Endothelial cell of umbilical vein (primary cell): ENCODE results near the gene ENGASE.

Experiments used
- MYC ChIP-seq: IDR thresholded peaks from one replicate; pipeline ENCODE4 v1.6.1; 2011; ENCODE audit warnings: mild to moderate bottlenecking, low read depth, low read length
- POLR2A ChIP-seq: IDR thresholded peaks from 2 replicates; pipeline ENCODE4 v1.6.1; 2012; ENCODE audit warnings: low read depth, mild to moderate bottlenecking, control low read depth, low read length
- TF ChIP-seq, protein P1 (sequence below), 2 donors: IDR thresholded peaks; 1 replicate in 1 of 2; 2 replicates in 1 of 2; pipeline ENCODE4 v1.5.1; 2011; ENCODE audit warnings: low read length in 2 of 2, mild to moderate bottlenecking in 2 of 2, moderate library complexity in 2 of 2, control low read depth in 1 of 2, inconsistent platforms in 1 of 2, low read depth in 1 of 2; ENCODE audit not compliant: insufficient read depth in 1 of 2; ENCODE audit errors: extremely low read depth in 1 of 2

GRCh38 chr17:79027274-79027924 lies 47.2 kb upstream of the ENGASE start:
- TF ChIP-seq MYC (no peak), POLR2A (no peak)
- TF ChIP-seq, protein P1, sequence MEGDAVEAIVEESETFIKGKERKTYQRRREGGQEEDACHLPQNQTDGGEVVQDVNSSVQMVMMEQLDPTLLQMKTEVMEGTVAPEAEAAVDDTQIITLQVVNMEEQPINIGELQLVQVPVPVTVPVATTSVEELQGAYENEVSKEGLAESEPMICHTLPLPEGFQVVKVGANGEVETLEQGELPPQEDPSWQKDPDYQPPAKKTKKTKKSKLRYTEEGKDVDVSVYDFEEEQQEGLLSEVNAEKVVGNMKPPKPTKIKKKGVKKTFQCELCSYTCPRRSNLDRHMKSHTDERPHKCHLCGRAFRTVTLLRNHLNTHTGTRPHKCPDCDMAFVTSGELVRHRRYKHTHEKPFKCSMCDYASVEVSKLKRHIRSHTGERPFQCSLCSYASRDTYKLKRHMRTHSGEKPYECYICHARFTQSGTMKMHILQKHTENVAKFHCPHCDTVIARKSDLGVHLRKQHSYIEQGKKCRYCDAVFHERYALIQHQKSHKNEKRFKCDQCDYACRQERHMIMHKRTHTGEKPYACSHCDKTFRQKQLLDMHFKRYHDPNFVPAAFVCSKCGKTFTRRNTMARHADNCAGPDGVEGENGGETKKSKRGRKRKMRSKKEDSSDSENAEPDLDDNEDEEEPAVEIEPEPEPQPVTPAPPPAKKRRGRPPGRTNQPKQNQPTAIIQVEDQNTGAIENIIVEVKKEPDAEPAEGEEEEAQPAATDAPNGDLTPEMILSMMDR (IDR thresholded peaks at IDR 0.05; ENCODE audit: extremely low read depth in 1 of 2, insufficient read depth in 1 of 2, low read depth in 1 of 2, low read length in 2 of 2), result no peak
